GM12873 (cell line): ENCODE data around the gene AJAP1.
A peak's percentile ranks its signal among the peaks of the same experiment; 100 is the strongest.

ENCODE experiments used
- TF ChIP-seq, protein P1 (sequence below): IDR thresholded peaks from 2 replicates; pipeline ENCODE4 v1.5.1; 2012; ENCODE audit warnings: low read depth, mild to moderate bottlenecking, moderate library complexity, low read length, control low read depth; ENCODE audit not compliant: insufficient read depth; ENCODE audit errors: missing control alignments

AJAP1 gene

DNA sequence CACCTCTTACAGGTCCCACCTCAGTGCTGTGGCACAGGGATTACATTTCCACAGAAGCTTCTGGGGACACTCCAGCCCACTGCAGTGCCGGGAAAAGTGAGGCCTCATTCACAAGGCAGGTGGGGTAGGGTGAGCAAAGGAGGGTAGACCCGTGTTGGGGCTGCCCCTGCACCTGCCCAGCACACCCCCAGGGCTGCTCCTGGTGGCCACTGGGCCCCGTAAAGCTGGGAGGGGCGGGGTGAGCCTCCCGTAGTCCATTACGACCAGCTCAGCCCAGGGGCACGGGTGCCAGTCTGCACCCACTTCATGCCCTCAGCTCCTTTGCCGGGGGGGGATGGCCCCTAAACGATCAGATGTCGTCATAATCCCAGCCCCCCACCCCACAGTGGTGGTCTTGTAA lies 39.5 kb downstream of the AJAP1 start:
- TF ChIP-seq, protein P1, sequence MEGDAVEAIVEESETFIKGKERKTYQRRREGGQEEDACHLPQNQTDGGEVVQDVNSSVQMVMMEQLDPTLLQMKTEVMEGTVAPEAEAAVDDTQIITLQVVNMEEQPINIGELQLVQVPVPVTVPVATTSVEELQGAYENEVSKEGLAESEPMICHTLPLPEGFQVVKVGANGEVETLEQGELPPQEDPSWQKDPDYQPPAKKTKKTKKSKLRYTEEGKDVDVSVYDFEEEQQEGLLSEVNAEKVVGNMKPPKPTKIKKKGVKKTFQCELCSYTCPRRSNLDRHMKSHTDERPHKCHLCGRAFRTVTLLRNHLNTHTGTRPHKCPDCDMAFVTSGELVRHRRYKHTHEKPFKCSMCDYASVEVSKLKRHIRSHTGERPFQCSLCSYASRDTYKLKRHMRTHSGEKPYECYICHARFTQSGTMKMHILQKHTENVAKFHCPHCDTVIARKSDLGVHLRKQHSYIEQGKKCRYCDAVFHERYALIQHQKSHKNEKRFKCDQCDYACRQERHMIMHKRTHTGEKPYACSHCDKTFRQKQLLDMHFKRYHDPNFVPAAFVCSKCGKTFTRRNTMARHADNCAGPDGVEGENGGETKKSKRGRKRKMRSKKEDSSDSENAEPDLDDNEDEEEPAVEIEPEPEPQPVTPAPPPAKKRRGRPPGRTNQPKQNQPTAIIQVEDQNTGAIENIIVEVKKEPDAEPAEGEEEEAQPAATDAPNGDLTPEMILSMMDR, result no peak

DNA sequence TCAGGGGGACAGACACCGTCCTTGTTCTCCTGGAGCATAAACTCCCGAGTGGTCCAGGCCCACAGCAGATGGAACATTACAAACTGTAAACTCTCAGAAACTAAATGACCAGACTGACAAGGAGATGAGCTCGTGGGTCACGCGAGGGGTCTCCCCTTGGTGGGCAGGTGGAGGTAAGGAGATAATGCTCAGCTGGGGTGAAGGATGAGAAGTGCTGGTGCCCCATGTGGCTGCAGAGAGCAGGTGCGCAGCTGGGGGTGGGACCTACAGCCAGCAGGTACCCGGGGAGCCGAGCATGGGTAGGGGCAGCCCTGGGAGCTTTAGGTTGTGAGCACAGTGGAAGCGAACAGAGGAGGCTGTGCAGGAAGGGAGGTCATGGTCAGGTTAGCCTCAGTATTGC lies 40.1 kb downstream of the AJAP1 start:
- TF ChIP-seq, protein P1, result peak; percentile 25

DNA sequence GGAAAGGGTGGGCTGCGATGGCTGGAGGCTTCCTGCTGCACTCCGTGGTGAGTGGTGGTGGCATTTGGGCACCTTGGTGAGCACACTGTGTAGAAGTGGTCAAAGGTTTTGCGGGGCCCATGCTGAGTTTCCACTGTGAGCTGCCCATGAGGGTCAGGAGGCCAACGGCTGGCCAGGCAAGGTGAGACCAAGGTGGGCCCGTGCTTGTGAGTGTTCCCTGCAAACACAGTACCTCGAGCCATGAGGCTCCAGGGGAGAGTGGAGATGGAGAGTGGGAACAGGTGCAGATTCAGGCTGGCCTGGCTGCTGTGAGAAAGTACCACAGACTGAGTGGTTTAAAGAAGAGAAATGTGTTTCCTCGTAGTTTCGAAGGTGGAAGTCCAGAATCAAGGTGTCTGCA lies 40.8 kb downstream of the AJAP1 start:
- TF ChIP-seq, protein P1, result no peak

DNA sequence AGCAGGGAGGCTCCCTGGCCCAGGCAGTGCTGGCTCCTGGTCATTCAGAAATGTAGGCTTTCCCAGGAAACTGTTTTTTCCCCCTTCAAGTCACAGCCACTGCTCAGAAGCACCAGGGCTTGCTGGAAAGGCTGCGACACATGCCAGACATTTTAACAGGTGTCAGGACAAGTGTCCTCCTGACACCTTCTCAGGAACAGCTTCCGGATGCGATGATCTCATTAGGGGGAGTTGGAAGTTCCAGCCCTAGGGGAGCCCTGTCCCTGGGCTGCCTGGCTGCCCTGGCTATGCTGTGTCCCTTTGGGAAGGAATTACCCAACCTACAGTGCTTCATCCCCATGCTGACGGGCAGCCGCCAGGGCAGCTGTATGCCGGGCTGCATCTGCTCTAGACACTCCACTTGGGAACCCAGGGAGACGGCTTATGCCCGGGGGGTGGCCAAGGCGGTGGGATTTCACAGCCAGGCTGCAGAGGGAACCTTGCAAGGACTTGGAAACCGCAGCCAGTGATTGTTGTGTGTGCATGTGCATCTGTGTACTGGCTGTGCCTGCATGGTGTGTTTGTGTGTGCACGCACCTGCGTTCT lies 41.8 kb downstream of the AJAP1 start:
- TF ChIP-seq, protein P1, result no peak

DNA sequence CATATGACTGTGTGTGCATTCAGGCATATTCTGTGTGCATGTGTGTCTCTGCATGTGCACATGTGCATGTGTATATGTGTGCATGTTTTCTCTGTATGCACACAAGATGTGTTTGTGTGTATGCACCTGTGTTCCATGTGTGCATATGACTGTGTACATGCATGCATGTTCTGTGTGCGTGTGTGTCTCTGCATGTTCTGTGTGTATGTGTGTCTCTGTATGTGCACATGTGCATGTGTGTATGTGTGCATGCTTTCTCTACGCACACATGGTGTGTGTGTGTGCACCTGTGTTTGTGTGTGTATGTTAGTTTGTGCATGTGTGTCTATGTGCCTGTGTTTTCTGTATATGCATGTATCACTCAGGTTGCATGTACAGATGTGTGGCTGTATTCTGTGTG lies 42.3 kb downstream of the AJAP1 start:
- TF ChIP-seq, protein P1, result no peak

DNA sequence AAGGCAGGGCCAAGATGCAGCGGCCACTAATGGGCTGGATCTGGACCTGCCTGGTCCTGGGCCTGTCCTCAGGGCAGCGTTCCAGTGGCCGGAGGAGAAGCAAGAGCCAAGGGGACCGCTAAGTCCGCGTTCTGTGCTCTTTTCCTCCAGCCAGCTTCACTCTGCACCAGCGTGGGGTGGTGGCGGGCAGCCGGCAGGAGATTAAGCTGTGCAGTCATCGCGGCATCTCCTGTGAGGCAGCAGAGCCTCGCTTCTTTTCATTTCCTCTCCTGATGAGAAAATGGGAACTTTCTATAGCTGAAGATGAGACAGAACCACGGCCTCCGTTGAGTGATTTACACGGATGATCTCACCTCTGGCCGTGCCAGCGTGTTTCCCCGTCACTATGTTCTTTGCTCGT lies 43.4 kb downstream of the AJAP1 start:
- TF ChIP-seq, protein P1, result no peak

DNA sequence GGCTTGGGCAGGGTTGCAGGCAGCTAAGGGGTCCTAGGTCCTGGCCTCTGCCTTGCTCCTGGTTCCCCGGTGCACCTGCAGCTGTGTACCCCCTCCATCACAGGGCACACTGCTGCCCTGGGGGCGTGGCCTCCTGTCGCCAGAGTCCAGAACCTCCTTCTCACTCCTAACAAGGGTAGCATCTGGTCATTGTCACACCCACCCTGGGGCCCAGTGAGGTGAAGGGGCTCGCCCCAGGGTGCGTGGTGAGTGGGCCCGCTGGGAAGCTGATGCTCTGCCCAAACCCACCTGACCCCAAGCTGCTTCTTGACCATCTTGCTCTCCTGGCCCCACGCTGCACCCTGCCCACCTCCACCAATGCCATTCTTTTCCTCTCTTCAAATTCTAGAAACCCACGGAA lies 44.5 kb downstream of the AJAP1 start:
- TF ChIP-seq, protein P1, result no peak
